Measurements from ENCODE around the gene TMC1.

DNA sequence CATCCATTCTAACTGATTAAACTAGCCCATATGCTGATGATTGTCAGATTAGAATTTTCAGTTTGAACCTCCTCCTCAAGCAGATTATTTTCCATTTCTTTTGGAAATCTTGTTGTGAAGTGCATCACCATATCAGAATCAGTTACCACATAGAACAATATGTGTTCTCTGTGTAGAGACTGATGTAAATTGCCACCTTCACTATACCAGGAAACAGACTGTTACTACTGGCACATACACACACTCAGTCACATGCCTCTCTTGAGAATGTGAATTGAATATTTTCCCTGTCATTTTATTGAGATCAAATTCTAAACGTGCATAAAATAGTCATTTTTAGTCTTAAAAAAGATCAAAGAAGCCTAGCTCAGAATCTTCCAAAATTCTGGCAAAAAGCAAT lies 270.0 kb downstream of the TMC1 start:
- TF ChIP-seq POLR2A (IDR thresholded peaks at IDR 0.05; ENCODE audit: low read depth, low read length) (no peak), POLR2AphosphoS5 (IDR thresholded peaks at IDR 0.05; ENCODE audit: low read depth, low read length) (no peak), TAF1 (IDR thresholded peaks at IDR 0.05; ENCODE audit: borderline replicate concordance, low read depth, low read length) (no peak)

All from GM12892 (cell line).